ENCODE data around the gene PIK3CB. TPM values are rescaled to one million over a fixed set of nuclear protein-coding genes. Genes with fewer than 3 reads are reported as not detected.

PIK3CB gene
- total RNA-seq, 1 experiment from 2014 or later, result 35.6 TPM

DNA sequence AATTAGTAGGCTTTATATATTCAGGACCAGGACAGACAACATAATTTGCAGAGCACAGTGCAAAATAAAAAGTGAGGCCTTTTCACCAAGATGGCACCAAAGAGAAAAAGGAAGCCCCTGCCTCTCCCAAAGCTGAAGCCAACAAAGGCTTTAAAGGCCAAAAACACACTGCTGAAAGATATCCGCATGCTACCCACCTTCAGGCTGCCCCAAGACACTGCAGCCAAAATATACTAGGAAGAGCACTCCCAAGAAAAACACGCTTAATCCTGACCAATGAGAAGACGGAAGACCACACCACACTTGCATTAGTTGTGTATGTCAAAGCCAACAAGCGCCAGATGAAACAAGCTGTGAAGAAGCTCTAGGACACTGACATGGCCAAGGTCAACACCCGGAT is 38.0 kb downstream of the PIK3CB start:
- Histone ChIP-seq H3K79me2 (ENCODE audit: insufficient read depth, low read length) (peaks cover 3% of the 10 kb centered on the region; the same call in 1 of the 2 replicates), H3K4ac (ENCODE audit: low read depth, low read length) (no peak overlapping the region), H2BK120ac (ENCODE audit: low read depth, low read length, poor library complexity, severe bottlenecking) (no peak overlapping the region), H4K8ac (replicated peaks; ENCODE audit: insufficient read length, low read depth, low read length) (no peak overlapping the region), H3K56ac (ENCODE audit: insufficient read length, low read depth, low read length) (no peak overlapping the region), H3K18ac (ENCODE audit: insufficient read length, low read depth, low read length) (no peak overlapping the region), H2BK5ac (ENCODE audit: insufficient read length, low read length) (no peak overlapping the region), H2BK20ac (ENCODE audit: low read depth, low read length, poor library complexity, severe bottlenecking) (no peak overlapping the region), H3T11ph (ENCODE audit: low read length) (no peak overlapping the region), H3K9ac (ENCODE audit: extremely low read depth, insufficient read length, low read length) (no peak overlapping the region), H3K27me3 (ENCODE audit: insufficient read depth, low read length) (no peaks in the 10 kb centered on the region), H4K20me1 (ENCODE audit: control insufficient read depth, insufficient read depth, insufficient read length) (no peaks in the 10 kb centered on the region), H2AFZ (ENCODE audit: low read length) (no peak overlapping the region), H3K9me3 (ENCODE audit: control insufficient read depth, low read depth, low read length) (no peaks in the 10 kb centered on the region), H2AK5ac (ENCODE audit: insufficient read length, low read length) (no peak overlapping the region), H4K5ac (ENCODE audit: insufficient read length, low read depth, low read length) (no peak overlapping the region), H2BK15ac (ENCODE audit: low read depth, low read length) (no peak overlapping the region), H4K91ac (ENCODE audit: insufficient read length, low read depth, low read length) (no peak overlapping the region), H3K4me1 (ENCODE audit: insufficient read depth, low read length) (no peaks in the 10 kb centered on the region), H3K23me2 (ENCODE audit: insufficient read length, low read depth, low read length, poor library complexity, severe bottlenecking) (no peaks in the 10 kb centered on the region), H3K4me2 (ENCODE audit: insufficient read depth, insufficient read length, low read length) (no peak overlapping the region), H3K27ac (ENCODE audit: insufficient read length, low read depth, low read length) (no peak overlapping the region), H2BK12ac (ENCODE audit: insufficient read length, low read depth, low read length) (no peak overlapping the region), H3K79me1 (ENCODE audit: insufficient read depth, low read depth, low read length, poor library complexity, severe bottlenecking) (peaks cover 10% of the 10 kb centered on the region), H3K23ac (ENCODE audit: insufficient read length, low read depth, low read length) (no peak overlapping the region), H3K14ac (ENCODE audit: insufficient read depth, low read length) (no peak overlapping the region)
- H3K4me1 Mint-ChIP-seq, result peaks cover 5 to 13% of the 10 kb centered on the region in 2 experiments
- WGBS (ENCODE audit: extremely low coverage, insufficient read length, low lambda C conversion rate), result no CpG with 5 or more reads among the region's 5 CpGs
- H3K27me3 Mint-ChIP-seq (ENCODE audit: low read depth), result no peaks in the 10 kb centered on the region
- H3K27ac Mint-ChIP-seq, result peak overlapping the region in 2 of 3 experiments; percentile 0 to 28; a peak in 3 of 7 replicates
- TF ChIP-seq, protein P1, sequence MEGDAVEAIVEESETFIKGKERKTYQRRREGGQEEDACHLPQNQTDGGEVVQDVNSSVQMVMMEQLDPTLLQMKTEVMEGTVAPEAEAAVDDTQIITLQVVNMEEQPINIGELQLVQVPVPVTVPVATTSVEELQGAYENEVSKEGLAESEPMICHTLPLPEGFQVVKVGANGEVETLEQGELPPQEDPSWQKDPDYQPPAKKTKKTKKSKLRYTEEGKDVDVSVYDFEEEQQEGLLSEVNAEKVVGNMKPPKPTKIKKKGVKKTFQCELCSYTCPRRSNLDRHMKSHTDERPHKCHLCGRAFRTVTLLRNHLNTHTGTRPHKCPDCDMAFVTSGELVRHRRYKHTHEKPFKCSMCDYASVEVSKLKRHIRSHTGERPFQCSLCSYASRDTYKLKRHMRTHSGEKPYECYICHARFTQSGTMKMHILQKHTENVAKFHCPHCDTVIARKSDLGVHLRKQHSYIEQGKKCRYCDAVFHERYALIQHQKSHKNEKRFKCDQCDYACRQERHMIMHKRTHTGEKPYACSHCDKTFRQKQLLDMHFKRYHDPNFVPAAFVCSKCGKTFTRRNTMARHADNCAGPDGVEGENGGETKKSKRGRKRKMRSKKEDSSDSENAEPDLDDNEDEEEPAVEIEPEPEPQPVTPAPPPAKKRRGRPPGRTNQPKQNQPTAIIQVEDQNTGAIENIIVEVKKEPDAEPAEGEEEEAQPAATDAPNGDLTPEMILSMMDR (conservative IDR thresholded peaks at IDR 0.05), result peak; percentile 41
- H3K36me3 Mint-ChIP-seq (ENCODE audit: insufficient read depth in 1 of 3, low read depth in 3 of 3), result peaks cover 6 to 27% (median 25%) of the 10 kb centered on the region in 3 experiments; a peak in 5 of 7 replicates
- H3K9me3 Mint-ChIP-seq, result no peaks in the 10 kb centered on the region
- no peak for DNase-seq
- no peak overlapping the region for H3K4me3 Mint-ChIP-seq
